GM12873 (cell line): Measurements from ENCODE around the gene PKM.

Experiments
- CTCF ChIP-seq: IDR thresholded peaks from 2 replicates; pipeline ENCODE4 v1.5.1; 2012; ENCODE audit warnings: low read depth, mild to moderate bottlenecking, moderate library complexity, low read length, control low read depth; ENCODE audit not compliant: insufficient read depth; ENCODE audit errors: missing control alignments

The PKM gene

GRCh38 chr15:72174551-72175165 lies 56.3 kb downstream of the PKM start:
- TF ChIP-seq CTCF, result no peak

- no peak for TF ChIP-seq CTCF
Measured at GRCh38 chr15:72173864-72174550, 57.0 kb downstream of the PKM start.

- TF ChIP-seq CTCF, result no peak
Measured at GRCh38 chr15:72173401-72173800, 57.6 kb downstream of the PKM start.

GRCh38 chr15:72172796-72173195 lies 58.2 kb downstream of the PKM start:
- TF ChIP-seq CTCF, result no peak

GRCh38 chr15:72170691-72171090 lies 60.3 kb downstream of the PKM start:
- no peak for TF ChIP-seq CTCF

- no peak for TF ChIP-seq CTCF
Measured at GRCh38 chr15:72169921-72170611, 60.9 kb downstream of the PKM start.

GRCh38 chr15:72169236-72169920 lies 61.6 kb downstream of the PKM start:
- TF ChIP-seq CTCF, result no peak
